Tibial artery (tissue), 4 donors: Measurements from ENCODE around the gene DNAL4.
A peak's percentile ranks its signal among the peaks of the same experiment; 100 is the strongest.

Experiments used
- DNase-seq, 2 donors: peaks; one replicate each; pipeline ENCODE4 v3.0.0-alpha.2; 2019
- H3K27ac ChIP-seq, 2 donors: fragments of 200-600 bp; sonication (generic) in 1 of 2; 1 replicate in 1 of 2; 2 replicates in 1 of 2; pipeline ENCODE4 v1.5.1; 2018 to 2019; ENCODE audit warnings: mild to moderate bottlenecking in 1 of 2
- H3K27me3 ChIP-seq, 2 donors: fragments of 200-600 bp; sonication (generic) in 1 of 2; one replicate each; pipeline versions ENCODE4 v1.5.1 to v1.6.0; 2016 to 2019
- H3K36me3 ChIP-seq, 3 donors: fragments of 200-600 bp; sonication (generic) in 2 of 3; one replicate each; pipeline ENCODE4 v1.5.1; 2016 to 2019; ENCODE audit warnings: mild to moderate bottlenecking in 2 of 3
- H3K4me1 ChIP-seq, 4 donors: fragments of 200-600 bp; sonication (generic) in 2 of 4; 1 replicate in 3 of 4; 2 replicates in 1 of 4; pipeline ENCODE4 v1.5.1; 2016 to 2019
- H3K4me3 ChIP-seq, 2 donors: fragments of 200-600 bp; sonication (generic) in 1 of 2; 1 replicate in 1 of 2; 2 replicates in 1 of 2; pipeline ENCODE4 v1.5.1; 2018 to 2019; ENCODE audit warnings: mild to moderate bottlenecking in 2 of 2
- H3K9me3 ChIP-seq, 3 donors: fragments of 200-600 bp; sonication (generic) in 1 of 3; one replicate each; pipeline ENCODE4 v1.5.1; 2016 to 2019
- intact Hi-C: fragments of 100-400 bp; cut with DNase I; formaldehyde crosslinking; loops from one replicate; pipeline ENCODE4 v1.15.0; 2023; ENCODE audit warnings: low total_unique reads
- TF ChIP-seq, protein P1 (sequence below), 2 experiments: fragments of 200-600 bp in 1 of 2; fragments of 450-650 bp in 1 of 2; IDR thresholded peaks; one replicate each; pipeline ENCODE4 v1.5.1; 2017 to 2019; ENCODE audit warnings: antibody characterized with exemption in 2 of 2, mild to moderate bottlenecking in 1 of 2, moderate library complexity in 1 of 2

The DNAL4 gene

DNA sequence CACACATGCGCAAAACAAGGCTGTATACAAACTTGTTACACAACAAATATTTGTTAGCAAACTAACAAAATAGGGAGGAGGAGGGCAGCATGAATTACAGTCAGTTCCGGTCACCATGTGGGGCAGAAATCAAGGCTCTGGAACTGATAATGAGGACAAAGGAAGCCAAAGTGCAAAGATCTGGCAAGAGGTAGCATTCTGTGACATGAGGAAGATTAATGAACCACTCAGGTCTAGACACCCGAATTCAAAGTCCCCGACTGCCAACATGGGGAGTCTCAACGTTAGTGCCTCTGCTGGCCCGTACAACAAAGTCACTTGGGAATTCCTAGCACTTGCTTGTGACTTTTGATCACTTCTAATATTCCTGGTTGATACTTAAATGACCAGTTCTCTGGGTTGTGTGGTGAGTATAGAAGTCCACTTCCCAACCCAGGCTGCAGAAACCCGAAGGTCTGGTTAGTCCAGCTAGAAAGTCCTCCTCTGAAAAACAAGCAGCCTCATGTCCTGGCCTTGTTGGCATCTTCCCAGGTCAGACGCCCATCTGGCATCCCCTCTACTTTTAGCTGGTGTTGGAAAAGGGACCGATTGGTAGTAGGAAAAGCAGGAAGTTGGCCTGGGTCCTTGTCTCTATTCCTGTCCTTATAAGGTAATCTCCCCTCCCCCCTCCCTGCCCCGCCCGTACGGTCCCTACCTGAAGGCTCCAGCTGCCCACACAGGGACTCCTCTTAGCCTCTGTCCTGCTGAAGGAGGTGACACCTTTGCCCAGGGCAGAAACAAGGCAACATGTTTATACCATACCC is 39.8 kb downstream of the DNAL4 start:
- TF ChIP-seq, protein P1, sequence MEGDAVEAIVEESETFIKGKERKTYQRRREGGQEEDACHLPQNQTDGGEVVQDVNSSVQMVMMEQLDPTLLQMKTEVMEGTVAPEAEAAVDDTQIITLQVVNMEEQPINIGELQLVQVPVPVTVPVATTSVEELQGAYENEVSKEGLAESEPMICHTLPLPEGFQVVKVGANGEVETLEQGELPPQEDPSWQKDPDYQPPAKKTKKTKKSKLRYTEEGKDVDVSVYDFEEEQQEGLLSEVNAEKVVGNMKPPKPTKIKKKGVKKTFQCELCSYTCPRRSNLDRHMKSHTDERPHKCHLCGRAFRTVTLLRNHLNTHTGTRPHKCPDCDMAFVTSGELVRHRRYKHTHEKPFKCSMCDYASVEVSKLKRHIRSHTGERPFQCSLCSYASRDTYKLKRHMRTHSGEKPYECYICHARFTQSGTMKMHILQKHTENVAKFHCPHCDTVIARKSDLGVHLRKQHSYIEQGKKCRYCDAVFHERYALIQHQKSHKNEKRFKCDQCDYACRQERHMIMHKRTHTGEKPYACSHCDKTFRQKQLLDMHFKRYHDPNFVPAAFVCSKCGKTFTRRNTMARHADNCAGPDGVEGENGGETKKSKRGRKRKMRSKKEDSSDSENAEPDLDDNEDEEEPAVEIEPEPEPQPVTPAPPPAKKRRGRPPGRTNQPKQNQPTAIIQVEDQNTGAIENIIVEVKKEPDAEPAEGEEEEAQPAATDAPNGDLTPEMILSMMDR (IDR thresholded peaks at IDR 0.05) = no peak
- Histone ChIP-seq H3K9me3 (no peaks in the 10 kb centered on the region), H3K4me3 (peak overlapping the region; percentile 68 to 76), H3K4me1 (peaks cover 3 to 51% (median 36%) of the 10 kb centered on the region in 4 donors), H3K27me3 (no peaks in the 10 kb centered on the region), H3K36me3 (peaks cover 38 to 39% (median 39%) of the 10 kb centered on the region in 3 donors), H3K27ac (peak overlapping the region; percentile 96 to 98)
- DNase-seq = peak; percentile 92 to 98
- intact Hi-C loops = loop anchor here (5.0 kb wide), 1 partner anchor 47 kb away; the partner anchor contains the start of gene GTPBP1

DNA sequence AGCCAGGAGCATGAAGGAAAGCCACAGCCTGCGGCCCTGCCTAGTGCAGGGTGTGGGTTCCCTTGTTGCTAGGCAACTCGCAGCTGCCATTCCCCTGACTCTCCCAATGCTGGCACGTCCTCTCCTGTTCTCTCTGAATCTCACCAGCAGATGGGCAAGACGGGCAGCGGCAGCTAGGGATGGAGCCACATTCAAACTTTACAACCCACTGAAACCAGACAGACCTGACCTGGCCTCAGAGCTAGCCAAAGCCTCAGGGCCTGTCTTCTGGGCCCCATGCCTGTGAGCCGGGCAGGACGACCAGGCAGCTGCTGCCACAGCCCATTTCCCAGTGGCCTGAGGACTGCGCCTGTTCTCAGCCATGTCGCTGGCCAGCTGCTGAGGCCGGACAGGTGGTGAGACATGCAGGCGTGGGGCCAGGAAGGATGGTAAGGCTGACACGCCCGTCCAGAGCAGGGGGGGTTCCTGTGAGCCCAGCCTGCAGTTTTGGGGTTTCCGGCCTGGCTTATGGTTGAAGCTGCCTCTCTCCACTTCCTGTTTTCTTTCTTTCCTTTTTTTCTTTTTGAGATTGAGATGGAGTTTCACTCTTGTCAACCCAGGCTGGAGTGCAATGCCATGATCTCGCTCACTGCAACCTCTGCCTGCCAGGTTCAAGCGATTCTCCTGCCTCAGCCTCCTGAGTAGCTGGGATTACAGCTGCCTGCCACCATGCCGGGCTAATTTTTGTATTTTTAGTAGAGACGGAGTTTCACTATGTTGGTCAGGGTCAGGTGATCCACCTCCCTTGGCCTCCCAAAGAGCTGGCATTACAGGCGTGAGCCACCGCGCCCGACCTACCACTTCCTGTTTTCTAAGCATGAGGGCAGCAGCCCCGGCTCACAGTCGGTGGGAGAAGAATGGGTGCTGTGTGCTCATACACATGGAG is 42.3 kb downstream of the DNAL4 start:
- Histone ChIP-seq H3K9me3 (no peaks in the 10 kb centered on the region), H3K36me3 (peaks cover 63 to 64% (median 63%) of the 10 kb centered on the region in 3 donors), H3K4me1 (peaks cover 3 to 43% (median 29%) of the 10 kb centered on the region in 4 donors), H3K27ac (peak overlapping the region; percentile 96 to 98), H3K4me3 (no peak overlapping the region), H3K27me3 (no peaks in the 10 kb centered on the region)
- TF ChIP-seq, protein P1 (IDR thresholded peaks at IDR 0.05) = no peak
- peak in 1 of 2 donors; percentile 54 for DNase-seq
- intact Hi-C loops = loop anchor here (5.0 kb wide), 1 partner anchor 44 kb away; the partner anchor contains the start of gene GTPBP1

DNA sequence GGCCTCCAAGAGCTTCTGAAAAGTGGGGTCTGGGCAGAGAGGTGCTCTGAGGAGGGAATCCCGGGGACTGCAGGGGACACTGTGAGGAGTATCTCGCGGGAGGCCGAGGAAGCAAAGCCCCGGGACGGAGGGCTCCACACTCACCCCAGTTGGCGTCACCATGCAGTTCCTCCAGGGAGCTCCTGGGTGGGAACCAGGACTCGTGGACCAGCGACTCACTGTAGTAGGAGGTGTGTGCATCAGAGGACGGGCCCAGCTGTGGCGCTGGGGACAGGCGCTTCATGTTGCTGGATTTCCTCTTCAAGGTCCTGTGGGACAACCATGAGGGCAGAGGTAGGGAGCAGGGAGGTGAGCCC is 42.9 kb downstream of the DNAL4 start:
- H3K9me3 ChIP-seq = no peaks in the 10 kb centered on the region
- H3K4me1 ChIP-seq = peaks cover 3 to 40% (median 24%) of the 10 kb centered on the region in 4 donors
- no peaks in the 10 kb centered on the region for H3K27me3 ChIP-seq
- DNase-seq = no peak
- peak overlapping the region; percentile 43 to 98 for H3K27ac ChIP-seq
- intact Hi-C loops = loop anchor here (5.0 kb wide), 1 partner anchor 44 kb away; the partner anchor contains the start of gene GTPBP1
- no peak overlapping the region for H3K4me3 ChIP-seq
- TF ChIP-seq, protein P1 (IDR thresholded peaks at IDR 0.05) = no peak
- peaks cover 69 to 70% (median 70%) of the 10 kb centered on the region in 3 donors for H3K36me3 ChIP-seq

DNA sequence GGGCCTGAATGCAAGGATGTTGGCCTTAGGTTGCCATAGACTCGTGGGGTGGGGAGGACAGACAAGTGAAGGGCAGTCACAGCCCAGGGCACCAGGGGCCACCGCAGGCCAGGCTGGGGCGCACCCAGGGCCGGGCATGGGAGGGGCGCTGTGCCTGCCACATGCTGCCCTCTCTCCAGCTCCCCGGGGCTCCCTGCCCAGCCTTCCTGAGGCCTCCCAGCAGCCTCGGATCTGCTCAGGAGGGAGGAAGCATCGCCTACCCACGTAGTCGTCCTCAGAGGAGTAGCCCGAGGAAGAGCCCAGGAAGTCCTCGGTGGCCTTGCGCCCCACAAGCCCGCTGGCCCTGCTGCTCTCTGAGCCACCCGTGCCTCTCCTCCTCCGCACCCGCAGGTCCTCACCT is 43.3 kb downstream of the DNAL4 start:
- peaks cover 73 to 75% (median 74%) of the 10 kb centered on the region in 3 donors for H3K36me3 ChIP-seq
- H3K27me3 ChIP-seq = no peaks in the 10 kb centered on the region
- DNase-seq = no peak
- H3K4me1 ChIP-seq = peaks cover 3 to 40% (median 24%) of the 10 kb centered on the region in 4 donors
- no peaks in the 10 kb centered on the region for H3K9me3 ChIP-seq
- no peak overlapping the region for H3K4me3 ChIP-seq
- intact Hi-C loops = loop anchor here (5.0 kb wide), 1 partner anchor 43 kb away; the partner anchor contains the start of gene GTPBP1
- peak overlapping the region; percentile 43 to 98 for H3K27ac ChIP-seq
- TF ChIP-seq, protein P1 (IDR thresholded peaks at IDR 0.05) = no peak

DNA sequence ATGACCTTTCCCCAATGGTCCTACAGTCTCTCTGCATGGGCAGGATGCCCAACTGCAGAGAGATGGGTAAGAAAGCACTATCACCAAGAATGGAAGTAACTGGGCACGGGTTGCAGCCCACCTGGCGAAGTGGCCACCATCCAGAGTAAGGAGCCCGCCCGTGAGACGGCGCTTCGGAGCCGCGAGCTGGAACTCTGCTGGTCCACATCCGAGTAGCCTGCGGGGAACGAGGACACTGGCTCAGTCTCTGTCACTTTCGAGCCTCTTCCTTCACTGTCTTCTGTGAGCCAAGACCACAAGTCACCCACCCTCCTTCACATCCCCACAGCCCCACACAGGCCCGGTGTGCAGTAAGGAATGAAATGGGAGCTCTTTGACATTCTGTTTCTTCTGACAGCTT is 43.8 kb downstream of the DNAL4 start:
- no peaks in the 10 kb centered on the region for H3K27me3 ChIP-seq
- peak overlapping the region in 1 of 2 donors; percentile 98 for H3K27ac ChIP-seq
- peaks cover 3 to 40% (median 24%) of the 10 kb centered on the region in 4 donors for H3K4me1 ChIP-seq
- no peak overlapping the region for H3K4me3 ChIP-seq
- peaks cover 79 to 80% (median 79%) of the 10 kb centered on the region in 3 donors for H3K36me3 ChIP-seq
- TF ChIP-seq, protein P1 (IDR thresholded peaks at IDR 0.05) = no peak
- DNase-seq = no peak
- H3K9me3 ChIP-seq = no peaks in the 10 kb centered on the region
- intact Hi-C loops = loop anchor here (5.0 kb wide), 1 partner anchor 43 kb away; the partner anchor contains the start of gene GTPBP1
